Measurements from ENCODE around the gene HCN2.
"Not testable (repeated sequence)": the region's sequence is repeated elsewhere in the genome, so short reads cannot be mapped to it uniquely, and the experiment has no call there.

The HCN2 gene

DNA sequence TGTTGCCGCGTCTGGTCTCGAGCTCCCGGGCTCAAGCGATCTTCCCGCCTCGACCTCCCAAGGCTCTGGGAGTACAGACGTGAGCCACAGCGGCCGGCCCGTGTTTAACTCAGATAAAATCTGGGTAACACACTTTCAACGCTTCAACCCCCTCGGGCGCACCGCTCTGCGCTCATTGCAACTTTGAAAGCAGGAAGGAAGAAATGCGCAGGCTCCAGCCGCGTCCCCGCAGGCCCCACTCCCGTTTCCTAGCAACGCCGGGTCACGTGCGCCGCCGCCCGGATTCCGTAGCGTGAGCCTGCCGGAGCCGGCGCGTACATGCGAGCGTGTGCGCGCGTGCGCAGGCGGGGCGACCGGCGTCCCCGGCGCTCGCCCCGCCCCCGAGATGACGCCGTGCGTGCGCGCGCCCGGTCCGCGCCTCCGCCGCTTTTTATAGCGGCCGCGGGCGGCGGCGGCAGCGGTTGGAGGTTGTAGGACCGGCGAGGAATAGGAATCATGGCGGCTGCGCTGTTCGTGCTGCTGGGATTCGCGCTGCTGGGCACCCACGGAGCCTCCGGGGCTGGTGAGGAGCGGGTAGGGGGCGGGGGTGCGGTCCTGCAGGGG is 17.4 kb upstream of the HCN2 start, which contains the start of gene BSG:
Gene BSG (plus strand): TSS at position 457 of the 603 bp plus-strand sequence. CDS start 39 bp downstream, at position 496.
- DNase-seq: peak; percentile 90 to 97 (median 92)

- DNase-seq: no peak
Observed at GRCh38 chr19:572743-573518, 16.8 kb upstream of the HCN2 start.

GRCh38 chr19:573519-573825 is 16.2 kb upstream of the HCN2 start:
- no peak for DNase-seq

DNA sequence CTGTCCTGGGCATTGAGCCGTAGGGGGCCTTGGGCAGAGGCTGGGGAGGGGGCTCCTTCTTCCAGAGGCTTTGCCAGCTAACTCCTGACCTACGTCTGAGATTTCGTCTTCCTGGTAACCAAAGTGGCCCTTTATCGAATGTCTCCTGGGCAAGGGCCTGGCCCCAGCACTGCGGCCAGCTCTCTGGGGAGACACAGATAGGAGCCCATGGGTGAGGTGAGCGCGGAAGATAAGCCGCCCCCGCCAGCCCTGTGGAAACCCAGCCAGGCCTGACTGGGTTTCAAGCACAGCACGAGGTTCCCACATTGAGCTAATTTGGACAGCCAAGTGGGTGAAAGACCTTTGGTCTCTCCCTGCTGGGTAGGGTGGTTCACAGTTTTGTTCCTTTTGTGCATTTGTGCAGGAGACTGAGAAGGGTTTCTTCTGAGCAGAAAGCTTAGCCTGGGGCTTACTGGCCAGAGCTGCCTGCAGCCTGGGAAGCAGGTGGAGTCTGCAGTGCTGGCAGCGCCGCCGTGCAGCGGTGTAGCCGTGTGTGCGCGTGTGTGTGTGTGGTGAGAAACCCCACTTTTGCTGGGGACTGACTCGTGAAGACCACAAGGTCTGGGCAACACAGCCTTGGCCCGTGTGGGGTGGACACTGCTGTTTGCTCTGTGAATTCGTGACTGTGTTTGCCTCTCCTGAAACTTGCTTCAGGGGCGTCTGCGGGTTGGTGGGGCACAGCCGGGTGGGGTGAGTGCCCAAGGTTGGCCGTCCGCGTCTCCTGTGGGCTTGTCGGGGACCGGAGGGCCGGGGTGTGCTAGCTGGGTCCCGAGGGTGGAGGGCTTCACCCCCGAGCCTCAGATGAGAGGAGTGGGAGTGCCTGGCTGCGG is 14.8 kb upstream of the HCN2 start:
- DNase-seq: no peak

DNA sequence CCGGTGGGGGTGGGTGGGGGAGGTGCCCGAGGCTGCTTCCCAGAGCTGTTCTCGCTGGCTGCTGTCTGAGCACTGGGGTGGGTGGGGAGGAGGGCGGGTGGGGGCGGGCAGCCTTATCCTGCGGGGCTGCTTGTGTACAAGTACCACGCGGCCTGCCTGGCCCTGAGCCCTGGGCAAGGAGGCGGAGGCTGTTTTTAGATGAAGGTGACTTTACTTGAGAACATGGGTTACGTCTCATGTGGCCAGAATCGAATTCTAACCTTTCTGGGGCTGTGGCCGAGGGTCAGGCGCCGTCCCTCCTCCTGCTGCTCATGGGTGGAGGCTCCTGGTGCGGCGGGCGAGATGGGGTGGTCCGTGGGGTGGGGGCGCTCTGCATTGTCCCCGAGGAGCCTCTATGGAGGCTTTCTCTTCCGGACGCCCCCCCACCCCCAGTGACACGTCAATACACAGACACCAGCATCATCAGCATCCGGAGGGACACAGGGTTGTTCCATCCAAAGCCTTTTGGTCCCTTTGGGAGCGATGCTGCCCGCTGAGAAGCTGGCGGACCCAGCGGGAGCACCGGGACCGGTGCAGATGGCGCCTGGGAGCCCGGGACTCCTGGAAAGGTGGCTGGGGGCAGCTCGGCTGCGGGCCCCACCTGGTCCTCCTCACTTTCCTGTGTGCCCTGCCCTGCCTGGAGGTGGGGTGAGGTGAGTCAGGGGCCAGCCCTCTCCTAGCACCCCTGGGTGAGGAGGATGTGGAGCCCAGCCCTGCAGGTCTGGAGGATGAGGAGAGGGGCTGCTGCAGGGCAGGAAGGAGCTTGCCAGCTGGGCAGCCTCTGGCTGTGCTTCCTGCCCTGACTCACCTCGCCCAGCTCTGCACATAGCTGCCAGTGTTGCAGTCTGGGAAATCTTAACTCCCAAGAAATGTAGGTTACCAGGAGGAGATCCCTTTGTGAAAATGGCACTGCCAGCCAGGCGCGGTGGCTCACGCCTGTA is 13.9 kb upstream of the HCN2 start:
- no peak for DNase-seq

GRCh38 chr19:576768-577438 is 12.8 kb upstream of the HCN2 start:
- no peak for DNase-seq

GRCh38 chr19:577439-578392 is 12.0 kb upstream of the HCN2 start:
- no peak for DNase-seq

DNA sequence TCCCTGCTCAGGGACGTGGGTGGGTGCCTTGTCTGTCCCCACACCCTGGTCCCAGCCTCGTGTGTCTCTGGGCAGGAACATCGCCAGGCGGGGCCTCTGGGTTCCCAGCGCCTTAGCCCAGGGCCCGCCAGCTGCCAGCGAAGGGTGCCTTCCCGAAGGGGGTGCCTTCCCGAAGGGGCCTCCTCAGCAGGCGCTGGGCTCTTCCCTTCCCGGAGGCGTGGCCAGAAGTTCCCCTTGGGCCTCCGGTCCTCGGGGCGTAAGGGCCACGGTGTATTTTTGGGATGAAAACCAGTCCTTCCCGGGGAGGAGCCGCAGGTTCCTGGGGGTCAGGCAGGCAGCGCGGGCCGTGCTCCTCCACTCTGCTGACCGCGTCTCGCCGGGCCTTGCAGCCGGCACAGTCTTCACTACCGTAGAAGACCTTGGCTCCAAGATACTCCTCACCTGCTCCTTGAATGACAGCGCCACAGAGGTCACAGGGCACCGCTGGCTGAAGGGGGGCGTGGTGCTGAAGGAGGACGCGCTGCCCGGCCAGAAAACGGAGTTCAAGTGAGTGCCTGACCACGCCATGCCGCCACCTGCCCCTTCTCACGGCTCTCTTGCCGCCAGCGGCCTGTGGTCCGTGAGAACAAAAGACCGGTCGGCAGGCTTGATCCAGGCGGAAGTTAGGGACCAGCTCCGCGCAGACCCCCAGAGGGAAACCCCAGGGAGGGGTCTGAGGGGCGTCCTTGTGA is 10.4 kb upstream of the HCN2 start:
- no peak for DNase-seq

- no peak for DNase-seq
Observed at GRCh38 chr19:579842-580155, 9.9 kb upstream of the HCN2 start.

GRCh38 chr19:580274-580835 is 9.3 kb upstream of the HCN2 start:
- no peak for DNase-seq

DNA sequence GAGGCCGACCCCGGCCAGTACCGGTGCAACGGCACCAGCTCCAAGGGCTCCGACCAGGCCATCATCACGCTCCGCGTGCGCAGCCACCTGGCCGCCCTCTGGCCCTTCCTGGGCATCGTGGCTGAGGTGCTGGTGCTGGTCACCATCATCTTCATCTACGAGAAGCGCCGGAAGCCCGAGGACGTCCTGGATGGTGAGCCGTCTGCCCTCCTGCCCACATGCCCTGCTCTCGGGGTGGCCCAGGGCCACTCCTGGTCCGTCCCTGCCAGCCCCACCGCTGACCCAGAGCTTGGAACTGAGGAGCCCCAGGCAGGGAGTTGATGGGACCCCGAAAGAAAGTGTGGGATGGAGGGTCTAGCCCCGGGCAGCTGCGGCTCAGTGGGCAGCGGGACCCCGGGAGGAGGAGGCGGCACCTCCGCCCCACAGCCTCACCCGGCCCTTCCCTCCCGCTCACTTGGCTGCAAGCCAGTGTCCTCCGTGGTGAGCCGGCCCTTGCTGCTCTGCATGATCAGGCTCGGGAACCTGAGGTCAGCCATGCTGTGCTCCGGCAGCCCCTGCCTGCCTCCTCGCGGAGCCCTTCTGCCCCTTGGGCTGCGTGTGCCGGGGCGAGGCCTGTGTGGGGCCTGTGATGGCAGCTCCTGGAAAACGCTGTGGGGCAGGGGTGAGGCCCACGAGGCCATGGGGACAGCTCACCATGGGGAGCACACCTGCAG is 8.1 kb upstream of the HCN2 start:
- DNase-seq: no peak

- no peak for DNase-seq
Observed at GRCh38 chr19:582497-583197, 7.0 kb upstream of the HCN2 start.

DNA sequence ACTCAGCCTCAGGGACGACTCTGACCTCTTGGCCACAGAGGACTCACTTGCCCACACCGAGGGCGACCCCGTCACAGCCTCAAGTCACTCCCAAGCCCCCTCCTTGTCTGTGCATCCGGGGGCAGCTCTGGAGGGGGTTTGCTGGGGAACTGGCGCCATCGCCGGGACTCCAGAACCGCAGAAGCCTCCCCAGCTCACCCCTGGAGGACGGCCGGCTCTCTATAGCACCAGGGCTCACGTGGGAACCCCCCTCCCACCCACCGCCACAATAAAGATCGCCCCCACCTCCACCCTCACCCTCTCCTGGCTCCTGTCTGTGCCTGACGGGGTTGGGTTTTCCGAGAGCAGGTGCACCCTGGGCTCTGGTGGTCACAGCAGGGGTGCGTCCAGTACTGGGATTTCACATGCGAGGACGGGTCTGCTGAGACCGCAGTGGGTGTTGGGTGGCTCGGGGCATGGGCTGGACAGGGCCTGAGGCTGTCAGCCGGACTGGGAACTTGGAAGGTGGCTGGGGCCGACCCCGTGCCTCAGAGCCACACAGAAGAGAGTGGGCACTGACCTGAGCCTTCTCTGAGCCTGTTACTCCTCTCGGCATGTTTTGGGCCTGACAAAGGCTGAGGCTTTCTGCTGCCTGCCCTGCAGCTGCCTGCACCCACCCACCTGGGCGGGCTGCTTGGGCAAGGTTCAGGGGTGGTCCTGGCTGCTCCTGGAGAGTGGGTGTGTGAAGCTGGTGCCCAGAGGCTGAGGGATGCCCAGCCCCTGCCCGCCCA is 6.3 kb upstream of the HCN2 start:
- DNase-seq: no peak

GRCh38 chr19:583968-584239 is 5.8 kb upstream of the HCN2 start:
- no peak for DNase-seq

- peak in 3 of 4 experiments; percentile 31 to 66 (median 35) for DNase-seq
Observed at GRCh38 chr19:584240-585001, 5.3 kb upstream of the HCN2 start.

DNA sequence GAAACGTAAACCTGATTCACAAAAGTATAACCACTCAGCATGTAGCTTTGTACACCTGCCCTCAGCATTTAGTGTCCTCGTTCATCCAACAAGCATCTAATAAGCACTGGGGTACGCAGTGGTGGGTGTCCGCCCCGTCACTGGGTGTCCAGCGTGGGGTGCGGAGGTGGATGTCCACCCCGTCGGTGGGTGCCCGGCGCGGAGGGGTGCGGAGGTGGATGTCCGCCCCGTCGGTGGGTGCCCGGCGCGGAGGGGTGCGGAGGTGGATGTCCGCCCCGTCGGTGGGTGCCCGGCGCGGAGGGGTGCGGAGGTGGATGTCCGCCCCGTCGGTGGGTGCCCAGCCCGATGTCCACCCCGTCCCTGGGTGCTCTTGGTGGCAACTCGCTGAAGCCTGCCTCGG is 4.5 kb upstream of the HCN2 start:
- DNase-seq: not testable (repeated sequence)

DNA sequence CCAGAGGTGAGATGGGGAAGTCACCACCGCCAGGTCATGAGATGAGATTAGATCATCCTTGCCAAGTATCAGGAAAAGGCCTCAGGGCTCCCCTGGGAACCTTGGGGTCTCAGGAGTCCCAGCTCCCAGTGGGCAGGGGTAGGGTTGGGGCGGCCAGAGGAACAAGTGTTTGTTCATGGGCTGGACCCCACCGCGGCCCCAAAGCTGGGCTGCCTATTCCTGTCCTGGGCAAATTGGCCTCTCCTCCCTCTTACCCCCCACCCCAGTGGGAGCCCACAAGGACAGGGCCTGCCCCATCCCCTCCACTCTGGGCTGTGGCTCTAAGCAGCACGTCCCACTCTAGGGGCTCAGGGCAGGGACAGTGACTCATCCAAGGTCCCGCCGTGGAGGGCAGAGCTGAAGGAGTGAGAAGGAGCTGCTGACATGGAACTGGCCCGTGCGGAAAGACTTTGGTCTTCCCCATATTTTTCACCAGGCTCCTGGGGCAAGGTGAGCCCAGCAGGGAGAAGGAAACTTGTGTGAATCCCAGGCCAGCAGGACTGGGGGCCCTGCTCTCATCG is 4.0 kb upstream of the HCN2 start:
- no peak for DNase-seq

All from activated naive CD4-positive, alpha-beta T cell (primary cell).